ENCODE measurements around the gene PHACTR2.
"Not testable (repeated sequence)": the region's sequence is repeated elsewhere in the genome, so short reads cannot be mapped to it uniquely, and the experiment has no call there.

PHACTR2 gene

GRCh38 chr6:143822584-143823024 lies 144.8 kb downstream of the PHACTR2 start:
- DNase-seq: no peak

GRCh38 chr6:143823548-143823947 lies 145.8 kb downstream of the PHACTR2 start:
- no peak for DNase-seq

GRCh38 chr6:143828572-143828971 lies 150.8 kb downstream of the PHACTR2 start:
- DNase-seq: no peak

DNA sequence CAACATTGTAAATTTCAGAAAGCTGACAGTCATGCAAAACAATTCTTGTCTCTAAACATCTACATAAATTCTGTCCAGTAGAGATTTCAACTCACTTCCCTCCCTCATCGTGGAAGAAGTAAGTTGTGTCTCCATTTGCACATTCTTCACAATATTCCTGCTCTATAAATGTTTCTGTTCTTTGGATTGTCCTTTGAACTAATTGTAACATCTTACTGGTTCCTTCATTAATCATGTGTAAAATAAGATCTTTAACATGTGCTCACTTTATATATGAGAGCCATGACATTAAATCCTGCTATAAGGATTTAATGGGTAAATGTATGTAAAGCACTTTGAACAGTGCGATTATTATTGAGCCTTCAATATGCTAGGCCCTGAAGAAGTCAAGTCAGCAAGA lies 158.4 kb downstream of the PHACTR2 start:
- DNase-seq: no peak

GRCh38 chr6:143838395-143838794 lies 160.6 kb downstream of the PHACTR2 start:
- DNase-seq: no peak

DNA sequence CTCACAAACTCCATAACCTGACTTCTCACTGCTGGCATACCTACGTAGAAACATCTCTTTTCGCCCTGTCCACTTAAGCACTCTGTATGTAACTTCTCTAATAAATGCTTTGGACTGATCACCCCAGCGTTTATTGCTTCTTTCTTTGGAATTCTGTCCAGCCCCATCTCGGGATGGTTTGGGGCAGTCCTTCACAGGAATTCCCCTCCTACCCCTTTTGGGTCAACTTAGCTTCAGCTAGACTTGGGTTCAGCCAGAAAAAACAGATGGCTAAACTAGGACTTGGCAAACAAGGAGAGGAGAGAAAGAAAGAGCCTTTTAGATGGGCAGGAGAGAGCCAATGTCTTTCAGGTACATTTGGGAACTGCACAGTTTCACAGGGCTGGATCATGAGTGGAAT lies 161.4 kb downstream of the PHACTR2 start:
- no peak for DNase-seq

GRCh38 chr6:143840595-143841265 lies 163.0 kb downstream of the PHACTR2 start:
- DNase-seq: no peak

DNA sequence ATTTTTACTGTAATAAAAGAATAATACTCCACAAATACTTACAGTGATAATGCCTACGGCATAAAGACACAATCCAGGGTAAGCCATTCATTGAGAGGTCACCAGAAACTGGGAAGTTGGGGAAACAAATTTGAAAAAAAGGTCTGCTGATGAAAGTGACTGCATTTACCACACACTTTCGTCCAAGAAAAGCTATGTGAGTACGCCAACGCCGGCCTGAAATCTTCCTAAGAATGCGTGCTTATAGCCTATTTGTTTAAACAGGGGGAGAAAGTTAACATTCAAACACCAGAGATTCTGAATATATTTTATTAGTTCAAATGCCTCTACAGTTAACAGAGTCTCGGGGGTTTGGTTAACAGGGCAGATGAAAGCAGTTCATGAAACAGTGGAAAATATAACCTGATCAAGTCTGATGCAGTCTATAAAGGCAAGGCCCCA lies 164.7 kb downstream of the PHACTR2 start:
- no peak for DNase-seq

DNA sequence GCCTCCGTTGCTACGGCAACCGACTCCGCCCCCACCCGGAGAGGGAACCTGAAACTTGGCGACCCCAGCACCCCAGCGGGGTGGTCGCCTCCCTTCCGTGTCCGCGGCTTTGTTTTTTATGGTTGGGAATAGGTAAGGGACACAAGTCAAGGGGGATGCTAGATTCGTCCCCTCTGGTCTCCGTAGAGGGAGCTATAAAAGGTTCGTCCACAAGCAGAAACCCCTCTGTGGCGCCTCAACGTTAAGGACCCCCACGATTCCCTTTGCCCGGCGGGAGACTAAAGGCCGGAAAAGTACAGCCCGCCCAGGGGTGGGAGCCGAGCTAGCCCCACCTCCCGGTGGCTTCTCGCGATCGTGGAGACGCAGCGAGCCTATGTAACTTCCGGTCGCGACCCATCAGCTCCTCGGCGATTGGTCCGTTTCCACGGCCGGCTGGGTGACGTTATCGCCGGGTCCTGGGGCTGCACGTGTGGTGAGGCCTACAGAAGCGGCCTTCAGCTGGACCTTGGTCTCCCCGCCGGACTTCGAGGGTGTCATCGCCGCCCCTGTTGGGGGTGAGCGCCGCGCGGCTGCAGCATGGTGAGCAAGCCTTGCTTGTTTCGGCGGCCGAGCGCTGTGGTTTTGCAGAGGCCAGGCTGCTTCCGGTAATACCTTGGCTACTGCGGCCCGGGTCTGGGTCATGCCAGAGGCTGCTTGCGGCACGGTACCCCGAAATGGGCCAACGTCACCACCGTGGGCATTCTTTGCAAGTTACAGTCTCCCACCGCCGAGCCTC lies 165.3 kb downstream of the PHACTR2 start, which contains the start of gene LTV1:
Gene LTV1, plus strand, starts transcription at position 437 of the 775 bp plus-strand sequence. Its CDS starts 140 bp downstream, at position 577.
- peak; percentile 89 for DNase-seq

DNA sequence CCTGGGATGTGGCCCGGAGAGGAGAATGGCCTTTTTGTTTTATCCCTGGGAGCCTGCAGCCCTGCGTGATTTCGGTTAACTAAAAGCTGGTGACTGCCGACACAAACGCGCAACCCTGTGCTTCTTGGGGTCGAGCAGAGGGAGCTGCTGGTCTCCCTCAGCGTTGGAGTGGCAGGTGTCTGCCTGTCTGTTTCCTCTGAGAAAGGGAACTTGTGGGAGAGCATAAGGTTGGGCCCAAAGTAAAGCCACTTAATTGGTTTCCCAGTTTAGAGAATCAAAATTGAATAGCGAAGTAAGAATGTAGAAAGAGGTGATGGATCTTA lies 165.9 kb downstream of the PHACTR2 start:
- no peak for DNase-seq

- no peak for DNase-seq
Measured at GRCh38 chr6:143844006-143844405, 166.2 kb downstream of the PHACTR2 start.

DNA sequence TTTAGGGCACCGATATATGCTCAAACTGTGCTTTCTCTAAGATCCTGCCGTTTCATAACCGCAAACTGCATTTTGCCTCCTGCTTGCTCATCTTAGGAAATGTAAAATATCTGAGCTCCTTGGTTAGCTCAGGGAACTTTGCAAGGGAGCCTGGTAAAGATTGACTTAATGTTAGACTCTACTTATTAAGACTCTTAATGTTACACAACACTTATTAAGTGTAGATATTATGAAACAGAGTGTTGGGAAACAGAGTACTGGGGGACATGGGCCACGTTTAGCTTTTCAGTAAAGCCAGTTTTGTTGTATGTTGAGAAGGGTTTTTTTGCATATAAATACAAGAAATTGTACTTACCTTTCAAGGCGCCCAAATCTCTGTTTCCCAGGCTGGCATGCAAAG lies 167.3 kb downstream of the PHACTR2 start:
- no peak for DNase-seq

DNA sequence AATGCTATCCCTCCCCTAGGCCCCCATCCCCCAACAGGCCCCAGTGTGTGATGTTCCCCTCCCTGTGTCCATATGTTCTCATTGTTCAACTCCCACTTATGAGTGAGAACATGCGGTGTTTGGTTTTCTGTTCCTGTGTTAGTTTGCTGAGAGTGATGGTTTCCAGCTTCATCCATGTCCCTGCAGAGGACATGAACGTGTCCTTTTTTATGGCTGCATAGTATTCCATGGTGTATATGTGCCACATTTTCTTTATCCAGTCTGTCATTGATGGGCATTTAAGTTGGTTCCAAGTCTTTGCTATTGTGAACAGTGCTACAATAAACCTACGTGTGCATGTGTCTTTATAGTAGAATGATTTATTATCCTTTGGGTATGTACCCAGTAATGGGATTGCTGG lies 173.9 kb downstream of the PHACTR2 start:
- not testable (repeated sequence) for DNase-seq

DNA sequence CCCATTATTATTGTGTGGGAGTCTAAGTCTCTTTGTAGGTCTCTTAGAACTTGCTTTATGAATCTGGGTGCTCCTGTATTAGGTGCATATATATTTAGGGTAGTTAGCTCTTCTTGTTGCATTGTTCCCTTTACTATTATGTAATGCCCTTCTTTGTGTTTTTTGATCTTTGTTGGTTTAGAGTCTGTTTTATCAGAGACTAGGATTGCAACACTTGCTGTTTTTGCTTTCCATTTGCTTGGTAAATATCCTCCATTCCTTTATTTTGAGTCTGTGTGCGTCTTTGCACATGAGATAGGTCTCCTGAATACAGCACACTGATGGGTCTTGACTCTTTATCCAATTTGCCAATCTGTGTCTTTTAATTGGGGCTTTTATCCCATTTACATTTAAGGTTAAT lies 177.3 kb downstream of the PHACTR2 start:
- DNase-seq: not testable (repeated sequence)

DNA sequence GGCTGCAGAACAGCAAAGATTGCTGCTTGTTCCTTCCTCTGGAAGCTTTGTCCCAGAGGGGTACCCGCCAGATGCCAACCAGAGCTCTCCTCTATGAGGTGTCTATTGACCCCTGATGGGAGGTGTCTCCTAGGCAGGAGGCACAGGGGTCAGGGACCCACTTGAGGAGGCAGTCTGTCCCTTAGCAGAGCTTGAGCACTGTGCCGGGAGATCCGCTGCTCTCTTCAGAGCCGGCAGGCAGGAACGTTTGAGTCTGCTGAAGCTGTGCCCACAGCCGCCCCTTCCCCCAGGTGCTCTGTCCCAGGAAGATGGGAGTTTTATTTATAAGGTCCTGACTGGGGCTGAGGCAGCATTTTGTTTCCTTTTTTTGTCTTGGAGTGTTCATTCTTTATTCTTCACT lies 179.0 kb downstream of the PHACTR2 start:
- not testable (repeated sequence) for DNase-seq

DNA sequence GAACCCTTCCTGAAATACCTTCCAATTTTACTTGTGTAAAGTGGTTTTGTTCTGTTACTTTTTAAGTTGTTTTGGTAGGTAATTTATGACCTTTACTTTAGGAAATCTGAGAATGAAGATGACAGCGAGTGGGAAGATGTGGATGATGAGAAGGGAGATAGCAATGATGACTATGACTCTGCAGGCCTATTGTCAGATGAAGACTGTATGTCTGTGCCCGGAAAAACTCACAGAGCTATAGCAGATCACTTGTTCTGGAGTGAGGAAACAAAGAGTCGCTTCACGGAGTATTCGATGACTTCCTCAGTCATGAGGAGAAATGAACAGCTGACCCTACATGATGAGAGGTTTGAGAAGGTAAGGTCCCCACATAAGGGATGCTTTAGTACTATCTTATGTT lies 179.9 kb downstream of the PHACTR2 start:
- DNase-seq: no peak

DNA sequence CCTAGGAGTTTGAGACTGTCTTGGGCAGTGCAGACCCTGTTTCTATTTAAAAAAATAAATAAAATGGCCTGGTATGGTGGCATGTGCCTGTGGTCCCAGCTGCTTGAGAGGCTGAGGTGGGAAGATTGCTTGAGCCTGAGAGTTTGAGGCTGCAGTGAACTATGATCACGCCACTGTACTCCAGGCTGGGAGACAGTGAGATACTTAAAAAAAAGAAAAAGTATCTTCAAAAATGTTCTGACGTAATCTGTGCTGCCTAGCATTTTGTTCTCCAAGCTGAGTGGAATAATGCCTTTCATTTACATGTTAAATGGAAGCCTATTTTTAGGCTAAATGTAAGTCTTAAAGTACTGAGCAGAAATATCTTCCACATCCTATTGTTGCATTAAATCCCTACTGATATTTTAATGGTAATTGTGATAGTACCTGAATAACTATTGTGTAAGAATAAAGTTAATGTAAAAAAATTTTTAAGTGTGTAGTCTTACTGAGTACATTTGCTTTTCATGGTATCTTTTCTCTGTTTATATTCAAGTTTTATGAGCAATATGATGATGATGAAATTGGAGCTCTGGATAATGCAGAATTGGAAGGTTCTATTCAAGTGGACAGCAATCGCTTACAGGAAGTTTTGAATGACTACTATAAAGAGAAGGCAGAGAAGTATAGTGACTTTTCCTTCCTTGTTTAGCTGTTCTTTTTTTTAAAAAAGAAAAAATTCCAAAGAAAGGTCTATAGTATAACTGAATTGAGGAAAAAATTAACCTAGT lies 182.3 kb downstream of the PHACTR2 start:
- DNase-seq: no peak

DNA sequence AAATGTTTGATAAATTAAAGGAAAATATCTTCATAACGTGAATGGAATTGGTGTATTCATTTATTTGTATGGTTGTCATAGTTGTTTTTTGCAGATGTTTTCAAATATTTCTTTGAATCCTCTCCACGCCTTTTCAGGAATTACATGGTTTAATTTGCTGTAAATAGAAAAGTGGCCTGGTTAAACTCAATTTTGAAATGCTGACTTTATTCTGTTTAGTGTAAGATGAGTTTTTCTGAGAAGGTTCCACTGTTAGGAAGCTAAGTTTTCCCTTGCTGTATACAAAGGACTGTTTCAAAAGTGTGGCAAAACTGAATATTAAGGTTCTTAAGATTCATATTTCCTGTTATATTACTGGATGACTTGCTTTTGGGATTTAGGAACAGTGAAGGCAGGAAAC lies 186.0 kb downstream of the PHACTR2 start:
- no peak for DNase-seq

GRCh38 chr6:143864234-143864633 lies 186.5 kb downstream of the PHACTR2 start, which contains the start of gene ZC2HC1B:
ZC2HC1B (plus strand) TSS chr6:143864474; CDS start chr6:143864540, 66 bp downstream.
- no peak for DNase-seq

GRCh38 chr6:143867236-143867635 lies 189.5 kb downstream of the PHACTR2 start:
- no peak for DNase-seq

- DNase-seq: not testable (repeated sequence)
Measured at GRCh38 chr6:143868808-143869207, 191.0 kb downstream of the PHACTR2 start.

DNA sequence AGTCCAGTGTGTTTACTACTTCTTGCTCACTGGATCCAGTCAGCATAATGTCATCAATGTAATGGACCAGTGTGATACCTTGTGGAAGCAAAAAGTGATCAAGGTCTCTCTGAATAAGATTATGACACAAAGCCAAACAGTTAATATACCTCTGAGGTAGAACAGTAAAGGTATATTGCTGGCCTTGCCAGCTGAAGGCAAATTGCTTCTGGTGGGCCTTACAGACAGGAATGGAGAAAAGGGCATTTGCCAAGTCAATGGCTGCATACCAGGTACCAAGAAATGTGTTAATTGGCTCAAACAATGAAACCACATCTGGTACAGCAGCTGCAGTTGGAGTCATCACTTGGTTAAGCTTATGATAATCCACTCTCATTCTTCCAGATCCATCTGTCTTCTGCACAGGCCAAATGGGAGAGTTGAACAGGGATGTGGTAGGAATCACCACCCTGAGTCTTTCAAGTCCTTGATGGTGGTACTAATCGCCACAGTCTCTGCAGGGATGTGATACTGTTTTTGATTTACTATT lies 193.5 kb downstream of the PHACTR2 start:
- not testable (repeated sequence) for DNase-seq

- DNase-seq: no peak
Measured at GRCh38 chr6:143872201-143872600, 194.4 kb downstream of the PHACTR2 start.

Data from activated CD4-positive, alpha-beta T cell treated with anti-CD3 and anti-CD28 coated beads, Interleukin-2, amount 50 U/mL, for 1 hour (primary cell).